LNCaP clone FGC (cell line): Measurements from ENCODE around the gene TLE7.
A peak's percentile ranks its signal among the peaks of the same experiment; 100 is the strongest.

ENCODE experiments used
- DNase-seq: peaks from one replicate; pipeline ENCODE4 v3.0.0-alpha.2; 2011; ENCODE audit warnings: low read depth
- H3K4me3 ChIP-seq: 2 replicates; pipeline ENCODE4 v1.5.1; 2011; ENCODE audit warnings: mild to moderate bottlenecking, low read depth, low read length, control low read depth
- TF ChIP-seq, protein P1 (sequence below): IDR thresholded peaks from 2 replicates; pipeline ENCODE4 v1.5.1; 2012; ENCODE audit warnings: mild to moderate bottlenecking; ENCODE audit not compliant: control insufficient read depth, insufficient read depth; ENCODE audit errors: extremely low read depth

TLE7 gene

DNA sequence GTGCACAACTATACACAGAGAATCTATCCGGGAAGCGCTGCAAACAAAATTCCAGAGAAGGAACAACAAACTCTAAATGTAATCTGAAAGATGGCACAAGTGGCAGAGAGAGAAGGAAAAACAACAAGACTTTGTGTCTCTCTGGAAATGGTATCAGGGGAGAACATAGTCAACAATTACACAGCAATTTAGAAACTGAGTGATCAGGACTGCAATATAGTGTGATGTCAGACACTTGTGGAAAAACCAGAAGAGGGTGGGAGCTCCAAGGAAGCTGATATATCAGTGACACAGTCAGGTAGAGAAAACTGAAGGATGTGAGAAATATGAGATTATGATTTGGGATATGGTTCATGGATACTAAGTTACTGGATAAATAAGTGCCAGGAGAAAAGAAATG lies 39.1 kb upstream of the TLE7 start:
- no peak for DNase-seq
- TF ChIP-seq, protein P1, sequence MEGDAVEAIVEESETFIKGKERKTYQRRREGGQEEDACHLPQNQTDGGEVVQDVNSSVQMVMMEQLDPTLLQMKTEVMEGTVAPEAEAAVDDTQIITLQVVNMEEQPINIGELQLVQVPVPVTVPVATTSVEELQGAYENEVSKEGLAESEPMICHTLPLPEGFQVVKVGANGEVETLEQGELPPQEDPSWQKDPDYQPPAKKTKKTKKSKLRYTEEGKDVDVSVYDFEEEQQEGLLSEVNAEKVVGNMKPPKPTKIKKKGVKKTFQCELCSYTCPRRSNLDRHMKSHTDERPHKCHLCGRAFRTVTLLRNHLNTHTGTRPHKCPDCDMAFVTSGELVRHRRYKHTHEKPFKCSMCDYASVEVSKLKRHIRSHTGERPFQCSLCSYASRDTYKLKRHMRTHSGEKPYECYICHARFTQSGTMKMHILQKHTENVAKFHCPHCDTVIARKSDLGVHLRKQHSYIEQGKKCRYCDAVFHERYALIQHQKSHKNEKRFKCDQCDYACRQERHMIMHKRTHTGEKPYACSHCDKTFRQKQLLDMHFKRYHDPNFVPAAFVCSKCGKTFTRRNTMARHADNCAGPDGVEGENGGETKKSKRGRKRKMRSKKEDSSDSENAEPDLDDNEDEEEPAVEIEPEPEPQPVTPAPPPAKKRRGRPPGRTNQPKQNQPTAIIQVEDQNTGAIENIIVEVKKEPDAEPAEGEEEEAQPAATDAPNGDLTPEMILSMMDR = no peak
- no peak overlapping the region for H3K4me3 ChIP-seq

DNA sequence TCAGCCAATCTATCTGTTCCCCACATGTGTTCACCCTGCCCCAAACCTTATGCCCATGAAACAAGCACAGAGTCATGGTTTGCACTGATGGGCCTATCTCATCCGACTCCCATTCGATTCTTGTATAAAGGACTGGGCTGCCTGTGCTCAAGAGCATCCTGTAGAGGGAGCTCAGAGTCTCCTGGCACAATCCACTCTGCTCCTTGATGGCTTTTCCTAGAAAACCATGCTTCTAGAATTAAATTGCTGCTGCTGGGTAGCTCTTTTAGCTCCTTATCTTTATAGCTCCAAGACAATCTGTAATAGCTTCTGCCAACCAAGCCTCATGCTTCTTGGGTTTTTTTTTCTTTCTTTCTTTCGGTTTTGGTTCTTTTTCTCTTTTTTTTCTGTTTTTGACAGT lies 37.6 kb upstream of the TLE7 start:
- no peak for DNase-seq
- TF ChIP-seq, protein P1 = peak; percentile 47
- no peak overlapping the region for H3K4me3 ChIP-seq

GRCh38 chr16:71476457-71477124 lies 34.7 kb upstream of the TLE7 start:
- DNase-seq = no peak
- H3K4me3 ChIP-seq = no peak overlapping the region
- TF ChIP-seq, protein P1 = no peak

DNA sequence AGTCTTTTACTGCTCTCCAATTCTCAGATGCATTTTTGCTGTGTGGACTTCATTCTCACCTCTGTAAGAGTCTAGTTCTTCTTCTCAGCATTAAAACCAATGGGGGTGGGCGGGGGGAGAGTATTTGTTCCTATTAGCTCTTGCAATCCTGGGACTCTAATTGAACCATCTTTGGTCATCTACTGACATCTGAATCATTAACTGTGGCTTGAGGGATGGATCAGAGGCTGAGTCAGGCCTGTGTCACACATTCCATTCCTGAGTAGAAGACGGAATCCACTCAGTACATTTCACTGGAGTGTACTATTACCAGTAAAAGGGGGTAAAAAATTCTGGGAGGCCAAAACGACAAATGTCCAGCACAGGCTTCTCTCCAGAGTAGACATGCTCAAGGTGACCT lies 33.0 kb upstream of the TLE7 start:
- no peak overlapping the region for H3K4me3 ChIP-seq
- TF ChIP-seq, protein P1 = no peak
- no peak for DNase-seq

- TF ChIP-seq, protein P1 = no peak
- no peak overlapping the region for H3K4me3 ChIP-seq
- DNase-seq = no peak
Observed at GRCh38 chr16:71473891-71474290, 32.0 kb upstream of the TLE7 start.

DNA sequence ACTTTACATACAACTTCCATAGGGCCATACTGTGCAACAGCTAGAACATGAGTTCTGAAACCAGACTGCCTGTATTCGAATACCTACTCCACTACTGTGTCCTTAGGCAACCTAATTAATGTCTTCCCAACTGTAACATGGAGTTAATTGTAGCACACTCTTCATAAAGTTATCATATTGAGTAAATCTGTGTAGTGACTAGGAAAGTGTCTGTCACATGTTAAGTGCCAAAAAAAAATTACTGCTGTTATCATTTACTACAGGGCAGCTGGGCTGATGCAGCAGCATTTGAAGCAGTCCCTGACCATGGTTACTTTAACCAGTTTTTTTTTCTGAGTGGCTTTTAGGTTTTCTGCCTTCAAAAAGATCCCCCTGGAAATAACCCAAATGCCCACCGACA lies 31.1 kb upstream of the TLE7 start:
- no peak overlapping the region for H3K4me3 ChIP-seq
- DNase-seq = no peak
- TF ChIP-seq, protein P1 = no peak

- TF ChIP-seq, protein P1 = no peak
- H3K4me3 ChIP-seq = no peak overlapping the region
- DNase-seq = no peak
Observed at GRCh38 chr16:71472051-71472450, 30.2 kb upstream of the TLE7 start.
